RWPE1 (cell line): Measurements from ENCODE around the gene SOX18.
A peak's percentile ranks its signal among the peaks of the same experiment; 100 is the strongest.

Experiments used
- CTCF ChIA-PET: fragments of 350-600 bp; sonication (Branson Sonifier 250); formaldehyde crosslinking; extraction: SDS; loops from one replicate; lab custom pipeline; 2021; lab: Yijun Ruan, JAX
- POLR2A ChIA-PET: fragments of 400-600 bp; formaldehyde crosslinking; extraction: SDS; loops from one replicate; lab custom pipeline; 2020; ENCODE audit warnings: antibody characterized with exemption; ENCODE audit not compliant: low non-redundant PET; lab: Yijun Ruan, JAX
- DNase-seq: peaks from one replicate; pipeline ENCODE4 v3.0.0; 2012; ENCODE audit warnings: low spot score
- H3K27ac ChIP-seq: fragments of 450-650 bp; 2 replicates; pipeline ENCODE4 v1.5.1; 2017
- CTCF ChIP-seq: fragments of 450-650 bp; conservative IDR thresholded peaks from 2 replicates; pipeline ENCODE4 v1.5.1; 2017; ENCODE audit warnings: low read depth, mild to moderate bottlenecking

Gene SOX18

GRCh38 chr20:64035933-64036345 lies 13.5 kb downstream of the SOX18 start, which contains the start of gene C20orf204:
TSS of gene C20orf204 (plus strand) at chr20:64036182. CDS start at chr20:64036324, 142 bp downstream.
- peak within 1 kb of the TSS; percentile 33 for H3K27ac ChIP-seq
- POLR2A ChIA-PET = no interaction called here
- no peak for TF ChIP-seq CTCF
- no peak for DNase-seq
- CTCF ChIA-PET = interaction anchor here (1.1 to 6.4 kb wide), 2 partner anchors 24 to 84 kb away, joined by 4 to 98 read pairs; partner anchors contain the start of gene TCEA2

GRCh38 chr20:64035066-64035932 lies 14.1 kb downstream of the SOX18 start:
- DNase-seq = no peak
- POLR2A ChIA-PET = no interaction called here
- peak overlapping the region; percentile 33 for H3K27ac ChIP-seq
- TF ChIP-seq CTCF = no peak
- CTCF ChIA-PET = interaction anchor here (1.1 to 6.4 kb wide), 2 partner anchors 25 to 85 kb away, joined by 4 to 98 read pairs; partner anchors contain the start of gene TCEA2

GRCh38 chr20:64033981-64034493 lies 15.4 kb downstream of the SOX18 start:
- peak overlapping the region; percentile 33 for H3K27ac ChIP-seq
- ChIA-PET CTCF (interaction anchor here (0.9 kb wide), 1 partner anchor 36 kb away, joined by 5 read pairs; no protein-coding TSS in a partner anchor), POLR2A (interaction anchor here (0.7 kb wide), 1 partner anchor 29 kb away, joined by 6 read pairs; the partner anchor contains the start of gene TCEA2)
- DNase-seq = no peak
- no peak for TF ChIP-seq CTCF

GRCh38 chr20:64032706-64033624 lies 16.5 kb downstream of the SOX18 start:
- DNase-seq = no peak
- no peak for TF ChIP-seq CTCF
- POLR2A ChIA-PET = no interaction called here
- H3K27ac ChIP-seq = peak overlapping the region; percentile 33
- CTCF ChIA-PET = interaction anchor here (0.6 to 1.0 kb wide), 2 partner anchors 19 to 24 kb away, joined by 3 to 4 read pairs; no protein-coding TSS in a partner anchor

GRCh38 chr20:64031822-64032314 lies 17.6 kb downstream of the SOX18 start:
- CTCF ChIA-PET = interaction anchor here (0.5 kb wide), 1 partner anchor 31 kb away, joined by 3 read pairs; no protein-coding TSS in a partner anchor
- TF ChIP-seq CTCF = no peak
- H3K27ac ChIP-seq = peak overlapping the region; percentile 33
- POLR2A ChIA-PET = no interaction called here
- no peak for DNase-seq
